Measurements from ENCODE around the gene ABI1. TPM values are rescaled to one million over a fixed set of nuclear protein-coding genes. Genes with fewer than 3 reads are reported as not detected.

ABI1 gene
- total RNA-seq, 2 experiments from 2014 or later: 62.4 to 76.9 TPM

- H3K79me2 ChIP-seq (ENCODE audit: insufficient read depth, low read depth, low read length): peaks cover 56% of the 10 kb centered on the region
- H3K36me3 ChIP-seq (ENCODE audit: insufficient read depth, low read length): peaks cover 43% of the 10 kb centered on the region
- peak overlapping the region; percentile 79 for H3K27ac ChIP-seq (ENCODE audit: low read depth, low read length, poor library complexity, severe bottlenecking)
- TF ChIP-seq CTCF (conservative IDR thresholded peaks at IDR 0.05; ENCODE audit: low read length) (no peak), EZH2phosphoT487 (IDR thresholded peaks at IDR 0.05; ENCODE audit: borderline replicate concordance, low read depth, low read length) (no peak)
- peaks cover 14% of the 10 kb centered on the region for H3K4me1 ChIP-seq (ENCODE audit: insufficient read depth, low read length, poor library complexity, severe bottlenecking)
- POLR2A ChIA-PET: interaction anchor here (1.4 kb wide), 1 partner anchor 183 kb away, joined by 4 read pairs; no protein-coding TSS in a partner anchor
- no peaks in the 10 kb centered on the region for H4K20me1 ChIP-seq (ENCODE audit: insufficient read depth, low read length)
- intact Hi-C loops (cut with micrococcal nuclease; ENCODE audit: unreplicated experiment): loop anchor here (10.0 kb wide), 1 partner anchor 456 kb away; the partner anchor contains the start of genes MASTL and YME1L1
- H3K9me3 ChIP-seq (ENCODE audit: low read length): no peaks in the 10 kb centered on the region
- peak overlapping the region; percentile 78 for H3K4me3 ChIP-seq (ENCODE audit: low read depth, low read length, poor library complexity, severe bottlenecking)
- BruUV-seq (replicated peaks): no TSS peak
- H3K9me2 ChIP-seq (ENCODE audit: insufficient read depth, low read length): no peaks in the 10 kb centered on the region
- no peak for DNase-seq (ENCODE audit: low spot score)
- CTCF ChIA-PET (ENCODE audit: unreplicated experiment): no interaction called here
- peak overlapping the region; percentile 82 for H3K4me2 ChIP-seq (ENCODE audit: low read length)
- no peak overlapping the region for H2AFZ ChIP-seq (ENCODE audit: low read length)
Measured at GRCh38 chr10:26698909-26699308, 161.8 kb downstream of the ABI1 start.

GRCh38 chr10:26697922-26698608, 162.7 kb downstream of the ABI1 start:
- TF ChIP-seq CTCF (conservative IDR thresholded peaks at IDR 0.05; ENCODE audit: low read length) (no peak), EZH2phosphoT487 (IDR thresholded peaks at IDR 0.05; ENCODE audit: borderline replicate concordance, low read depth, low read length) (no peak)
- H3K9me2 ChIP-seq (ENCODE audit: insufficient read depth, low read length): no peaks in the 10 kb centered on the region
- H3K27ac ChIP-seq (ENCODE audit: low read depth, low read length, poor library complexity, severe bottlenecking): peak overlapping the region; percentile 79
- no peaks in the 10 kb centered on the region for H3K9me3 ChIP-seq (ENCODE audit: low read length)
- H3K4me1 ChIP-seq (ENCODE audit: insufficient read depth, low read length, poor library complexity, severe bottlenecking): peaks cover 14% of the 10 kb centered on the region
- peak overlapping the region; percentile 94 for H2AFZ ChIP-seq (ENCODE audit: low read length)
- ChIA-PET CTCF (ENCODE audit: unreplicated experiment) (no interaction called here), POLR2A (interaction anchor here (0.6 to 2.3 kb wide), 8 partner anchors 12 to 539 kb away, joined by 3 to 9 read pairs (median 4); no protein-coding TSS in a partner anchor)
- peak; percentile 21 for DNase-seq (ENCODE audit: low spot score)
- no peaks in the 10 kb centered on the region for H4K20me1 ChIP-seq (ENCODE audit: insufficient read depth, low read length)
- H3K4me2 ChIP-seq (ENCODE audit: low read length): peak overlapping the region; percentile 82
- TSS peak; percentile 40 for BruUV-seq (replicated peaks)
- peaks cover 50% of the 10 kb centered on the region for H3K79me2 ChIP-seq (ENCODE audit: insufficient read depth, low read depth, low read length)
- peak overlapping the region; percentile 78 for H3K4me3 ChIP-seq (ENCODE audit: low read depth, low read length, poor library complexity, severe bottlenecking)
- intact Hi-C loops (cut with micrococcal nuclease; ENCODE audit: unreplicated experiment): loop anchor here (1.0 to 10.0 kb wide), 2 partner anchors 363 to 457 kb away; partner anchors contain the start of genes MASTL and YME1L1
- H3K36me3 ChIP-seq (ENCODE audit: insufficient read depth, low read length): peaks cover 36% of the 10 kb centered on the region

All from OCI-LY7 (cell line).